ENCODE results near the gene GAS2L2. TPM values are rescaled to one million over a fixed set of nuclear protein-coding genes. Genes with fewer than 3 reads are reported as not detected.

The GAS2L2 gene
- total RNA-seq, 2 experiments from 2014 or later: not detected

- POLR2A ChIA-PET: no interaction called here
- Mint-ChIP-seq H3K27me3 (peaks cover 27% of the 10 kb centered on the region), H3K27ac (no peak overlapping the region)
Measured at GRCh38 chr17:35790841-35791240, 37.8 kb upstream of the GAS2L2 start.

DNA sequence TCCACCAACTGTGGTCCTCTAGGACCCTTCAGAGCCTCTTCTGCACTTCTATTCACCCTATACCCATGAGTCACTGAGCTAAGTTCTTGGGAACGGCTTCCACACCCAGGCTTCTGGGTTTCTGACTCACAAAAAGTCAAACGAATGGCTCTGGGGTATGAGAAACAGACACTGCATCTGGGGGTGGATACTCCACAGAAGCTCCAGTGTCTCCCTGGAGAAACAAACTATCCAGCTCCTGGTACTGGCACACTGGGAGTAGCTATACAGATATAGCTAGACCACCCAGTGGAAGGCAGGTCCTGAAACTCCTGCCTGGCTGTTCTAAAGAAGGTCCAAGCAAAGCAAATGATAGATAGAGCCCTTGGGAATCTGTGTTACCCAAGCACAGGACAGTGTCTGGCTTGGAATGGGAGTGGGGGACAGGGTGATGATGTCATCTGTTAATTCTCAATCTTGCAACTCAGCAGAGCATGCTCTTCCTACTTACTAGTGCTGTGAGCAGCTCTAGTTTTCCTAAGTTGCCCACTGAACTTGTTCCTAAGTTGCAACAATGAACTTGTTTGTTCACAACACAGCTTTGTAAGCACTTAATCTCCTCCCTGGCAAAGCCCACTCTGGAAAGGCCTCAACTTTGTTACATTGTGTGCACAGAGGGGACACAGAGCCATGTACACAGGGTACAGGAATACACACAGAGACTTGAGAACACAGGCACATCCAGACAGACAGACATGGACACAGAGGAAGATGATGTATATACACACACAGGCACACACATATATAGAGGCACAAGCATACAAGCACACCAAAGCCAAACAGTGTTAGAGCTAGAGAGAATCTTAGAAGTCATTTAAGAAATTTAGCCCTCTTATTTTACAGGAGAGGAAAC lies 35.7 kb upstream of the GAS2L2 start:
- no peak overlapping the region for H3K4me3 Mint-ChIP-seq
- H3K36me3 Mint-ChIP-seq: no peaks in the 10 kb centered on the region
- peaks cover 17% of the 10 kb centered on the region for H3K27me3 Mint-ChIP-seq
- intact Hi-C loops (cut with micrococcal nuclease): no loop called here
- POLR2A ChIA-PET: interaction anchor here (1.6 kb wide), 1 partner anchor 20 kb away, joined by 5 read pairs; the partner anchor contains the start of gene TAF15
- no peak overlapping the region for H3K27ac Mint-ChIP-seq
- H3K9me3 Mint-ChIP-seq: no peaks in the 10 kb centered on the region
- no peak for DNase-seq
- peaks cover 3% of the 10 kb centered on the region for H3K4me1 Mint-ChIP-seq (ENCODE audit: low read depth)
- CTCF ChIA-PET: interaction anchor here (0.7 to 2.3 kb wide), 2 partner anchors 24 to 39 kb away, joined by 3 to 15 read pairs; no protein-coding TSS in a partner anchor

More at GRCh38 chr17:35790841-35791240, 37.8 kb upstream of the GAS2L2 start:
- peaks cover 12% of the 10 kb centered on the region for H3K4me1 Mint-ChIP-seq (ENCODE audit: low read depth)
- H3K9me3 Mint-ChIP-seq: no peaks in the 10 kb centered on the region
- no peak for DNase-seq
- intact Hi-C loops (cut with micrococcal nuclease): no loop called here
- no peaks in the 10 kb centered on the region for H3K36me3 Mint-ChIP-seq
- CTCF ChIA-PET: no interaction called here
- no peak overlapping the region for H3K4me3 Mint-ChIP-seq

DNA sequence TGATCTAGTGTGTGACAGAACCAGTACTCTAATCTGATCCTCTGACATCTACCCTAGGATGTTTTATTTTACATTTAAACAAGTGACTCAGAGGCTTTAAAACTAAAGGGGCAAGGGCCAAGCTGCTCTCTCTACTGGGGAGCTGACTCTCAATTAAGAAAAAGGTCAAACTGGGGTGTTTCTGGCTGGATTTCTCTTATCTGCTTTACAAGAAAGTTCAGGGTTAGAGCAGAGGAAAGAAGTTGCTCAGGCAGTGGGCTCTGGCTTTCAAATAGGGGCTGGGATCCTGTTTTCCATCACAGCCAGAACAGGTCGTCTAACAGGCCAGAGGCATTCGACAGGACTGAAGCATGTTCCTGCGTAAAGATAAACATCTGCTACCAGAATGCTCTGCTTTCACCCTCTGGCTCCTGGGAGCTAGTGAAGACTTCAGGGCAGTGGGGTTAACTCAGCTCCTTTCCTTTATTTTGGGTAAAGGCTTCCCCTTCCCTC lies 33.9 kb upstream of the GAS2L2 start:
- intact Hi-C loops (cut with micrococcal nuclease): no loop called here
- CTCF ChIA-PET: interaction anchor here (0.6 to 4.2 kb wide), 2 partner anchors 23 to 861 kb away, joined by 3 to 22 read pairs; no protein-coding TSS in a partner anchor
- no peak for DNase-seq
- Mint-ChIP-seq H3K36me3 (no peaks in the 10 kb centered on the region), H3K4me1 (ENCODE audit: low read depth) (peaks cover 3% of the 10 kb centered on the region), H3K27ac (no peak overlapping the region), H3K4me3 (no peak overlapping the region), H3K9me3 (no peaks in the 10 kb centered on the region), H3K27me3 (peaks cover 2% of the 10 kb centered on the region)
- POLR2A ChIA-PET: no interaction called here

GRCh38 chr17:35784895-35785294 lies 31.9 kb upstream of the GAS2L2 start:
- Mint-ChIP-seq H3K9me3 (no peaks in the 10 kb centered on the region), H3K27me3 (peaks cover 3% of the 10 kb centered on the region), H3K27ac (no peak overlapping the region), H3K36me3 (no peaks in the 10 kb centered on the region), H3K4me3 (no peak overlapping the region), H3K4me1 (ENCODE audit: low read depth) (peaks cover 3% of the 10 kb centered on the region)
- ChIA-PET CTCF (interaction anchor here (1.8 to 4.2 kb wide), 2 partner anchors 20 to 21 kb away, joined by 5 to 22 read pairs; no protein-coding TSS in a partner anchor), POLR2A (no interaction called here)
- intact Hi-C loops (cut with micrococcal nuclease): no loop called here
- DNase-seq: no peak

GRCh38 chr17:35780950-35781349 lies 27.9 kb upstream of the GAS2L2 start:
- intact Hi-C loops (cut with micrococcal nuclease): no loop called here
- H3K4me1 Mint-ChIP-seq (ENCODE audit: low read depth): no peaks in the 10 kb centered on the region

GRCh38 chr17:35778641-35779196 lies 25.7 kb upstream of the GAS2L2 start:
- ChIA-PET CTCF (interaction anchor here (4.5 kb wide), 1 partner anchor 15 kb away, joined by 30 read pairs; no protein-coding TSS in a partner anchor), POLR2A (no interaction called here)
- H3K4me3 Mint-ChIP-seq: no peak overlapping the region
- no peaks in the 10 kb centered on the region for H3K36me3 Mint-ChIP-seq
- intact Hi-C loops (cut with micrococcal nuclease): no loop called here
- H3K27ac Mint-ChIP-seq: no peak overlapping the region
- DNase-seq: no peak
- H3K4me1 Mint-ChIP-seq (ENCODE audit: low read depth): no peaks in the 10 kb centered on the region
- peaks cover 13% of the 10 kb centered on the region for H3K27me3 Mint-ChIP-seq
- no peaks in the 10 kb centered on the region for H3K9me3 Mint-ChIP-seq

More at GRCh38 chr17:35780950-35781349, 27.9 kb upstream of the GAS2L2 start:
- Mint-ChIP-seq H3K27ac (no peak overlapping the region), H3K9me3 (no peaks in the 10 kb centered on the region), H3K4me3 (no peak overlapping the region), H3K27me3 (peaks cover 8% of the 10 kb centered on the region), H3K36me3 (no peaks in the 10 kb centered on the region)
- POLR2A ChIA-PET: no interaction called here
- CTCF ChIA-PET: interaction anchor here (1.0 to 4.5 kb wide), 2 partner anchors 17 to 68 kb away, joined by 3 to 30 read pairs; no protein-coding TSS in a partner anchor
- no peak for DNase-seq

DNA sequence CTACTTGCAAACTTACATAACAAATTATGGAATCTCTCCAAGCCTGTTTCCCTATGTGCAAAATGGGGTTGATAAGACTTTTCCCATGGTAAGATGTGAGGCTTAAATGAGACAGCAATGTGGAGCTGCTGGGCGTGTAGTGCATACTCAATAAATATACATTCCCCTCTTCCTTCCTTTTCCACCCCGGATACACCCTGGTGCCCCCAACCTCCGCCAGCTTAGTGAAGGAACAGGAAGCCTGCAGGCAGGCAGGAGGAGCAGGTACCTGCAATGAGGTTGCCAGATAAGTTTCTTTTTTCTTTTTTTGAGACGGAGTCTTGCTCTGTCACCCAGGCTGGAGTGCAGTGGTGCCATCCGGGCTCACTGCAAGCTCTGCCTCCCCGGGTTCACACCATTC lies 22.5 kb upstream of the GAS2L2 start:
- Mint-ChIP-seq H3K9me3 (no peaks in the 10 kb centered on the region), H3K4me3 (no peak overlapping the region), H3K27ac (no peak overlapping the region), H3K27me3 (peaks cover 16% of the 10 kb centered on the region), H3K4me1 (ENCODE audit: low read depth) (no peaks in the 10 kb centered on the region), H3K36me3 (no peaks in the 10 kb centered on the region)
- intact Hi-C loops (cut with micrococcal nuclease): no loop called here
- DNase-seq: no peak
- ChIA-PET POLR2A (no interaction called here), CTCF (interaction anchor here (1.3 to 2.1 kb wide), 2 partner anchors 11 to 29 kb away, joined by 3 to 11 read pairs; no protein-coding TSS in a partner anchor)

DNA sequence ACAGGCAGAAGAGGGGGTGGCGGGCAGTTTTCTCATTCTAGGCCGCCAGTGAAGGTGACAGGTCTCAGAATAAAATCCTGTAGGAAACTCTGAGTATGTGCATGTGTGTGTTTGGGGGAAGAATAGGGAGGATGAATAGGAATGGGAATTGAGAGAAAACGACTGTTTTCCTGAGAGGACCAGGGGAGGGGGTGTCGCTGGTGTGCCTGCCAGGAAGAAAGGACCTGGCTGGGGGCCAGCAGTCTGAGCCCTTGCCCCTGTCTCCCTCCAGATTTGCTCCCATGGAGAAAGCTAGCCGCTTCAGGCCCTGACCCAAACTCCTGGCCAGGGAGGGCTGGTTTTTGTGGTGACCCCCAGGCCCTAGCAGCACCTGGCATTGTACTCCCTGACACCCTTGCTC lies 22.0 kb upstream of the GAS2L2 start:
- Mint-ChIP-seq H3K27me3 (peaks cover 16% of the 10 kb centered on the region), H3K36me3 (no peaks in the 10 kb centered on the region), H3K9me3 (no peaks in the 10 kb centered on the region), H3K27ac (no peak overlapping the region), H3K4me1 (ENCODE audit: low read depth) (no peaks in the 10 kb centered on the region), H3K4me3 (no peak overlapping the region)
- intact Hi-C loops (cut with micrococcal nuclease): no loop called here
- ChIA-PET POLR2A (no interaction called here), CTCF (interaction anchor here (2.1 kb wide), 1 partner anchor 11 kb away, joined by 11 read pairs; no protein-coding TSS in a partner anchor)
- no peak for DNase-seq

DNA sequence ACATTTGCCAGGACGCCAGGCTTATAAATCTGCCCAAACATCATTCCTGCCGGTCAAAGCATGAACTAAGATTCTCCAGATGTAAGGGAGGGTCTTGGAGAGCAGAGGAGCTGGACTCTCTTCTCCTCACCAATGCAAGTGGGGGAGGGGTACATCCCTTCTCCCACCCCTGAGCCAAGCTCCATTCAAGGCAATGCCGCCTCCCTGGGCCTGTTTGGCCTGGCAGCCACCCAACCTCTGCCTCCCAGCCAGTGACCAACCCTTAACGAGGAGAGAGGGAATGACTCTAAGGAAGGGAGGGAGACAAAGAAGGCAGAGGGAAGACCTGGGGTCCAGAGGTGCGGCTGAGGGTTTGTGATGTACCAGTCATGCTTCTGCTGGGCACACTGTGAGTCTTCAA lies 21.5 kb upstream of the GAS2L2 start:
- Mint-ChIP-seq H3K27ac (no peak overlapping the region), H3K27me3 (peaks cover 16% of the 10 kb centered on the region), H3K4me1 (ENCODE audit: low read depth) (no peaks in the 10 kb centered on the region), H3K9me3 (no peaks in the 10 kb centered on the region), H3K36me3 (no peaks in the 10 kb centered on the region), H3K4me3 (no peak overlapping the region)
- DNase-seq: no peak
- intact Hi-C loops (cut with micrococcal nuclease): no loop called here
- ChIA-PET CTCF (interaction anchor here (2.1 kb wide), 1 partner anchor 10 kb away, joined by 11 read pairs; no protein-coding TSS in a partner anchor), POLR2A (interaction anchor here (0.5 kb wide), 1 partner anchor 96 kb away, joined by 3 read pairs; no protein-coding TSS in a partner anchor)

- intact Hi-C loops (cut with micrococcal nuclease): no loop called here
- no peak for DNase-seq
- CTCF ChIA-PET: interaction anchor here (2.1 kb wide), 1 partner anchor 10 kb away, joined by 11 read pairs; no protein-coding TSS in a partner anchor
- no peaks in the 10 kb centered on the region for H3K9me3 Mint-ChIP-seq
- peaks cover 14% of the 10 kb centered on the region for H3K27me3 Mint-ChIP-seq
- H3K27ac Mint-ChIP-seq: no peak overlapping the region
- H3K36me3 Mint-ChIP-seq: no peaks in the 10 kb centered on the region
- H3K4me3 Mint-ChIP-seq: no peak overlapping the region
- H3K4me1 Mint-ChIP-seq (ENCODE audit: low read depth): no peaks in the 10 kb centered on the region
- POLR2A ChIA-PET: interaction anchor here (0.5 kb wide), 1 partner anchor 95 kb away, joined by 3 read pairs; no protein-coding TSS in a partner anchor
Measured at GRCh38 chr17:35773679-35774425, 20.8 kb upstream of the GAS2L2 start.

DNA sequence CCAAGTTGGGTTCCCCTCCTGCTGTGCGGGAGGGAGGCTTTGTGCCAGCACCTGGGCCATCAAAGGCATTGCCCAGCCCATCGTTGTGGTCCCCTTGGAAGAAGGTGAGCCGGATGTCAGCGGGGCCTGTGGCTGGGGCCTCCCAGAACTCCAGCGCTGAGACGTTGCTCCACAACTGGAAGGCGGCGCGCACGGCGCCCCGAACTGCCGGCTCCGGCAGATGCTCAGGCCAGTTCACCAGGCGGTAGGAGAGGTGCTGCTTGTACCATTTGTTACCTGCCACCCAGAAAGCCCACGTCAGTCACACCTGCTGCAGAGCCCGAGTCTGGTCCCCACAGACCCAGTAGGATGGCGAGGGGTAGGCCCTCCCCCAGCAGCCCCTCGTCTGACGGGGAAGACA lies 20.1 kb upstream of the GAS2L2 start:
- H3K4me3 Mint-ChIP-seq: no peak overlapping the region
- H3K4me1 Mint-ChIP-seq (ENCODE audit: low read depth): no peaks in the 10 kb centered on the region
- H3K36me3 Mint-ChIP-seq: no peaks in the 10 kb centered on the region
- CTCF ChIA-PET: no interaction called here
- peaks cover 13% of the 10 kb centered on the region for H3K27me3 Mint-ChIP-seq
- POLR2A ChIA-PET: no interaction called here
- no peak overlapping the region for H3K27ac Mint-ChIP-seq
- no peak for DNase-seq
- intact Hi-C loops (cut with micrococcal nuclease): no loop called here
- no peaks in the 10 kb centered on the region for H3K9me3 Mint-ChIP-seq

Measured in activated CD4-positive, alpha-beta memory T cell treated with anti-CD3 and anti-CD28 coated beads for 36 hours (primary cell).